ENCODE results near the gene THOC3.
"Not testable (repeated sequence)": the region's sequence is repeated elsewhere in the genome, so short reads cannot be mapped to it uniquely, and the experiment has no call there.

The THOC3 gene

DNA sequence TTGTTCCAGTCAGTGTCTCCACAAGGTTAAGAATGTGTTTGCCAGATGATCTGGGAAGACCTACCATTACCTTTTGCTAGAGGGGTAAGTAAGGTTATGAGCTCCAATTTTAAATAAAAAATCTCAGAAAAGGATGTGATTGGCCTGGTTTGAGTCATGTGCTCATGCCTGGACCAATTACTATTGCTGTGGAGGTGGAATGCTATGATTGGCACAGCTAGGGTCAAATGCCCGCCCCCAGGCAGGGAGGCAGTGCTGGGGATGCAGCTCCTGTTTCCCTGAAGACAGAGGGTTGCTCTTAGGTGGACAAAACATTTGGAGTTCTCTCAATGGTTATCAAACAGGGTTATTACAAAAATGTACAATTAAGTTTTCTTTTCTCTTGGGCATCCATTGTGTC lies 29.6 kb downstream of the THOC3 start:
- not testable (repeated sequence) for DNase-seq

- DNase-seq, result not testable (repeated sequence)
These were observed 39.4 kb downstream of the THOC3 start for GRCh38 chr5:175928752-175929151.

GRCh38 chr5:175925106-175925505 lies 43.0 kb downstream of the THOC3 start:
- not testable (repeated sequence) for DNase-seq

- no peak for DNase-seq
These were observed 45.8 kb downstream of the THOC3 start for GRCh38 chr5:175922192-175922885.

- DNase-seq, result no peak
These were observed 46.9 kb downstream of the THOC3 start for GRCh38 chr5:175921061-175921730.

GRCh38 chr5:175920231-175920811 lies 47.8 kb downstream of the THOC3 start:
- no peak for DNase-seq

GRCh38 chr5:175915066-175916037 lies 52.8 kb downstream of the THOC3 start:
- not testable (repeated sequence) for DNase-seq

DNA sequence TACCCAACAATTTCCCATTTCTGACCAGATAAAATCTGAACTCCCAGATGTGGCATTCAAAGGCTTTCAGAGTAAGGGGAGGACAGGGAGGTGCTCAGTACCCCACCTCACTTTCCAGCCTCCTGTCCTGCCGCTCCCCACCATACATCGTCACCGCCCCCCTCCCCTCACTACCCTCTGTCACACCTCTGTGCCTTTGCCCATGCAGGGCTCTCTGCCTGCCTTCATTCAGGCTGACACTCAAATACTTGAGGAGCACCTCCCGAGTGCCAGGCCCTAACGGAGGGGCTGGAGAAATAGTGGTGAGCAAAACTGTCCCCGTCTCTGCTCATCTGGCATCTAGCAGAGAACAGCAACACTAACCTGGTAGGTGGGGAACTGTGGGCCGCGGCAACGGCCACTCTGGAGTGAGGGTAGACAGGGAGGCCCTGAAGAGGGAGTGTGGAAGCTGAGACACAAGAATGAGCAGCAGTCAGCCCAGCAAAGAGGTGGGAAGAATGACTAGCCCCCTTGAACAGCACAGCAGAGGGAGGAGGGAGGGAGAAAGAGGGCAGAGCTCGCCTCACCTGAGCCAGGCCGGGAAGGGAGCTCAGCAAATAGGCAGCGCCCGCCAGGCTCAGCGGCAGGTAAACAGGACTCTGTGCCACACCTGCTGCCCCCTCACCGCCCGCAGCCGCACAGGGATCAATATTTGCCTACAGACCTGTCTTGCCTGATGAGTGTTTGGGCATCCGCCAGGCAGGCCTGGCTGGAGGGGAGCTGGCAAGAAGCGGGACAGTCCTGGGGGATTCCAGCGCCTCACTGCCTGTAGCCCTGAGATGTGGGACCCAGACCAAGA lies 54.1 kb downstream of the THOC3 start:
- DNase-seq, result not testable (repeated sequence)

DNA sequence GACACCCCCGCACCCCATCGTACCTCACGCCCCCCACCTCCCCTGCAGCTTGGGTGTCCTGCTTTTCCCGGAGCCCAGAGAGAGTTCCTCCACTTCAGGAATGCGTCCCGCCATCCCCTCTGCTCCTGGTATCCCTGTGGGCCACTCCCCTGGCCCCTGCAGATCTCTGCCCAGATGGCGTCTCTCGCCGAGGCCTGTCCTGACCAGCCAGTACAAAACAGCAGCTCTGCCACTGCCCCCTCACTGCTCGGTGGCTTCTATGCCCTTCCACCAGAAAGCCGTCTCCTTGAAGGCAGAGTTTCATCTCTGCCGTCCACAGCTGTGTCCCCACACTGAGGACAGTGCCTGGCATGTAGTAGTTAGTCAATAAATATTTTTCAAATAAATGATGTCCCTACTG lies 58.0 kb downstream of the THOC3 start:
- DNase-seq, result not testable (repeated sequence)

Data from activated T-cell treated with anti-CD3 and anti-CD28 coated beads for 4 hours (primary cell).